Measurements from ENCODE around the gene MYO3B.

The MYO3B gene

DNA sequence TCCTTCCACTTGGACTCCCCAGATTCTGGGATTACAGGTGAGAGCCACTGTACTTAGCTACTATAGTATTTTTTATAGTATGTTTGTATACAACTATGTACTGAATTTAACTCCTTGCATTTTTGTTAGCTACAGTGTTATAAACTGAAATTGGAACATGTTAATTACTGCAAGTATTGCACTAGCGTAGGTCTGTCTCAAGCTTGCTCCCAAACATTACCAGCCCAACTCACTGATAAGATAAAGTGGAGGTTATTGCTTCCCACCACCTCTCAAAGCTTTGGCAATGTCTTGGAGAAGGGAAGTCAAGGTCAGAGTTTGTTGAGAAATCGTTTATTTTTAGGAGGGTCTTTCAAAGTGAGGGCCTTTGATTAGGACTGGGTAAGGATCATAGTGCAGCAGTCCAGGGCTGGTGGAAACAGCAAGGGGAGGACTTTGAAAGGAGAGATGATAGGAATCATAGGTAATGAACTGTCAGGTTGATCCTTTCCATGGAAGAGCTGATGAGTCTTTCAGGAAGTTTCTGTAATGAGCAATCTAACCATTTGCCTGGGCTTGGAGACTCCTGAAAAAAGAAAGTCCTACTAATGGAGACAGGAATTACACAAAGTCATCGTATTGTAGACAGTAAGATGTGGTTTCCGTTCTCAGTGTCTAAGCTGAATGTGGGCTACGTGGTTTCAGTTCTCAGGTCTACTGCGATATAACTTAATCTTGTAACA, 257.1 kb downstream of the MYO3B start:
- no peak for DNase-seq (ENCODE audit: low read depth)
- no peak overlapping the region for H3K4me3 ChIP-seq (ENCODE audit: low read length)
- TF ChIP-seq CTCF (conservative IDR thresholded peaks at IDR 0.05; ENCODE audit: low read depth, low read length) = no peak

DNA sequence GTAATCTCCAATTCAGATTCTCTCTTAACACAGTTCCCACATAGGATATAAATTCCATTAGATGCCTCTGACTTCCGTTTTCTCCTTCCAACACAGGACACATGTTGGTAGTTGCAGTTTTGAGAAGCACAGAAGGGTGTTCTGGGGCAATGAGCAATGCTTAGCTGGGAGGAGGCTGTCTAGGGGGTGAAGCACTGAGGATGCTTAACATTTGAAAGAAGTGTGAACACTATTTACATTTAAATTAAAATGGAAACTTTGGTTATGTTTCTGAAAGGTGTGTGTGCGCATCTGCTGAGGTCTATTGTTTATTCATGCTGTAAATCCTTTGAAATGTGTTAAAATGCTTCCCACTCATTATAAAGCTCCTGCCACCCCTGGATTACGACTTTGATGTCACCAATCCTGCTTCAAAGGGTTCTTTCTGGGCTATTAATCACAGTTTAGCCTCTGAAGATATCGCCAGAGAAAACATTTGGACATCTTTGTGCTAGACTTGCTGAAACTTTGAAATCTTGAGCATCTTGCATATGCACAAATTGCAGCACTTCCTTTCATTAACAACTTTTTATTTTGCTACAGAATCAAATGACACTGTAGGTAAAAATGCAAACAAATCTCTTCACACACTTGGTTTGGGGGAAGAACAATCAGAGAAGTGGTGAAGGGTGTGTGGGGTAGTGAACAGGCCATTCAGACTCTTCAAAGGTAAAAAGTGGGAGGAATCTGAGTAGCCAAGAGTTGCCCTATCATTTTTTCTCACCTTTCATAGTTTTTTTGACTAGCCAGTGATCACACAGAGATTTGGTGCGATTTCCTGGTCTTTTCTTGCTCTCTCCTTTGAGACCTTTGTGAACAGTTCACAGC, 258.4 kb downstream of the MYO3B start:
- no peak for TF ChIP-seq CTCF (conservative IDR thresholded peaks at IDR 0.05; ENCODE audit: low read depth, low read length)
- no peak overlapping the region for H3K4me3 ChIP-seq (ENCODE audit: low read length)
- DNase-seq (ENCODE audit: low read depth) = no peak

DNA sequence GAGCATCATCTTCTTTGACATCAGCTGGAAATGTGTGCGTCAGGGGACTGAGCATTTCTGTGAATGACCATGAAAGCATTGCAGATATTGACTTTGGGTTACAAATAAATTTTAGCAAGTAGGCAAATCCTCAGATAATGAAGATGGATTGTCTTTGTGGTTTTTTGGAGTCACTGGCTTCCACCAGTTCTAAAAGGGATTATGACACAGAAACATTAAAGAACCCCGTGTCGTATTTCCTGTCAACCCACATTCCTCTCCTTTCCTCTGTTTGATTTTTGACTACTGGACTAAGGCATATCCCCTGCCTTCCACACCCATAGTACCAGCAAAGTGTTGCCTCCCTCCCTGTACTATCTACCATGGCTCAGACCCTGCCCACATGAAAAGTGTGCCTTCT, 268.1 kb downstream of the MYO3B start:
- no peak for DNase-seq (ENCODE audit: low read depth)
- H3K4me3 ChIP-seq (ENCODE audit: low read length) = no peak overlapping the region
- TF ChIP-seq CTCF (conservative IDR thresholded peaks at IDR 0.05; ENCODE audit: low read depth, low read length) = no peak

DNA sequence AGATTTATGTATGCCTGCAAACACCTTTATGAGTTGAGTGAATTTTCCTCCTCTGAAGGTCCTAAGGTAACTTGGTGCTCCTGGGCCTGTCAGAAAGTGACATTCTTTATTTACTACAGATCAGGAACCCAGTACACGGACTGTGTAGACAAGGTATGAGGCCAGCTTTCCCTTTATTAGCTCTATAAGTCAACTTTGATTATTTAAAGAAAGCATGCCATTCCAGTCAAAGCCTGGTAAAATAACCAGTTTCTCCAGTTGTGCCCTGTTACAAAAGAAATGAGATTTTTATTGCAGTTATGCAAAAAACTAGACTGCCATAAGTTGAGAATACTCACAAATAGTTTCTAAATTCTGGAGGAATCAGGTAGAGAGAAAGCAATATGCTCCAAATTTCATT, 271.1 kb downstream of the MYO3B start:
- TF ChIP-seq CTCF (conservative IDR thresholded peaks at IDR 0.05; ENCODE audit: low read depth, low read length) = no peak
- H3K4me3 ChIP-seq (ENCODE audit: low read length) = no peak overlapping the region
- no peak for DNase-seq (ENCODE audit: low read depth)

DNA sequence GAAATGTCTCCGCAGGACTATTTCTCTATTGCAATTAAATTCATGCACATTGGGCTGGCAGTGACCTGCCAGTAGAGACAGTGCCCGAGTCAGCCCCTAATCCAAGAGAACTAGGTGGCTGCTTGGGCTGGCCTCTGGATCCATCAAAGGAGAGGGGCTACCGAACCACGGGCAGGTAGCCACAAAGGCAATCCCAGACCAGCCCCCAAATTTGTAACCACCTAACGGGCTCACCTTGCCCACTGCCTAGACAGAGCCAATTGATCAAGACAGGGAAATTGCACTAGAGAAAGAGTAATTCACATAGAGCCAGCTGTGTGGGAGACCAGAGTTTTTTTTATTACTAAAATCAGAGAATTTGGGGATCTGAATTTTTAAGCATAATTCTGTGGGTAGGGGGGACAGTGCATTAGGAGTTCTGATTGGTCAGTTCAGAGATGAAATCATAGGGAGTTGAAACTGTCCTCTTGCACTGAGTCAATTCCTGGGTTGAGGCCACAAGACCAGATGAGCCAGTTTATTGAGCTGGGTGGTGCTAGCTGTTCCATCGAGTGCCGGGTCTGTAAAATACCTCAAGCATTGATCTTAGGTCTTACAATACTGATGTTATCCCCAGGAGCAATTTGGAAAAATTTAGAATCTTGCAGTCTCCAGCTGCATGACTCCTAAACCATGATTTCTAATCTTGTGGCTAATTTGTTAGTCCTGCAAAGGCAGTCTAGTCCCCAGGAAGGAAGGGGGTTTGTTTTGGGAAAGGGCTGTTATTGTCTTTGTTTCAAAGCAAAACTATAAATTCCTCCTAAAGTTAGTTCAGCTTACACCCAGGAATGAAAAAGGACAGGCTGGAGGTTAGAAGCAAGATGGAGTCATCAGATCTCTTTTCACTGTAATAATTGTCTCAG, 276.8 kb downstream of the MYO3B start:
- TF ChIP-seq CTCF (conservative IDR thresholded peaks at IDR 0.05; ENCODE audit: low read depth, low read length) = no peak
- no peak for DNase-seq (ENCODE audit: low read depth)
- no peak overlapping the region for H3K4me3 ChIP-seq (ENCODE audit: low read length)

- no peak overlapping the region for H3K4me3 ChIP-seq (ENCODE audit: low read length)
- DNase-seq (ENCODE audit: low read depth) = no peak
Measured at GRCh38 chr2:170455617-170456426, 277.9 kb downstream of the MYO3B start.

More at GRCh38 chr2:170455617-170456426, 277.9 kb downstream of the MYO3B start:
- TF ChIP-seq CTCF (conservative IDR thresholded peaks at IDR 0.05; ENCODE audit: low read depth, low read length) = no peak

All from retinal pigment epithelial cell (primary cell).